ENCODE results near the gene CACNB4.
"Not testable (repeated sequence)": the region's sequence is repeated elsewhere in the genome, so short reads cannot be mapped to it uniquely, and the experiment has no call there.

The CACNB4 gene

GRCh38 chr2:151878655-151879563 lies 219.9 kb downstream of the CACNB4 start:
- H3K27me3 ChIP-seq (ENCODE audit: control insufficient read depth in 1 of 2, insufficient read depth in 2 of 2, low read length in 2 of 2): no peaks in the 10 kb centered on the region
- no peak overlapping the region for H3K4me3 ChIP-seq (ENCODE audit: low read depth in 1 of 2, low read length in 2 of 2)
- no peaks in the 10 kb centered on the region for H3K4me1 ChIP-seq (ENCODE audit: insufficient read depth, low read length)
- no peaks in the 10 kb centered on the region for H3K36me3 ChIP-seq (ENCODE audit: insufficient read depth, low read length)
- H3K9me3 ChIP-seq (ENCODE audit: low read length): no peaks in the 10 kb centered on the region
- no peak overlapping the region for H3K27ac ChIP-seq (ENCODE audit: low read depth, low read length)
- H3K9ac ChIP-seq (ENCODE audit: low read length): no peak overlapping the region

- Histone ChIP-seq H3K27me3 (ENCODE audit: control insufficient read depth in 1 of 2, insufficient read depth in 2 of 2, low read length in 2 of 2) (no peaks in the 10 kb centered on the region), H3K4me1 (ENCODE audit: insufficient read depth, low read length) (no peaks in the 10 kb centered on the region), H3K9ac (ENCODE audit: low read length) (no peak overlapping the region), H3K36me3 (ENCODE audit: insufficient read depth, low read length) (no peaks in the 10 kb centered on the region), H3K27ac (ENCODE audit: low read depth, low read length) (no peak overlapping the region), H3K4me3 (ENCODE audit: low read depth in 1 of 2, low read length in 2 of 2) (no peak overlapping the region), H3K9me3 (ENCODE audit: low read length) (no peaks in the 10 kb centered on the region)
Measured at GRCh38 chr2:151878204-151878603, 220.6 kb downstream of the CACNB4 start.

GRCh38 chr2:151875631-151876030 lies 223.2 kb downstream of the CACNB4 start:
- H3K9ac ChIP-seq (ENCODE audit: low read length); H3K9me3 ChIP-seq (ENCODE audit: low read length); H3K27ac ChIP-seq (ENCODE audit: low read depth, low read length); H3K4me3 ChIP-seq (ENCODE audit: low read depth in 1 of 2, low read length in 2 of 2); H3K27me3 ChIP-seq (ENCODE audit: control insufficient read depth in 1 of 2, insufficient read depth in 2 of 2, low read length in 2 of 2); H3K36me3 ChIP-seq (ENCODE audit: insufficient read depth, low read length); H3K4me1 ChIP-seq (ENCODE audit: insufficient read depth, low read length): not testable (repeated sequence)

- H3K27ac ChIP-seq (ENCODE audit: low read depth, low read length): no peak overlapping the region
- no peaks in the 10 kb centered on the region for H3K9me3 ChIP-seq (ENCODE audit: low read length)
- H3K4me3 ChIP-seq (ENCODE audit: low read depth in 1 of 2, low read length in 2 of 2): no peak overlapping the region
Measured at GRCh38 chr2:151872463-151872862, 226.4 kb downstream of the CACNB4 start.

GRCh38 chr2:151869291-151869690 lies 229.6 kb downstream of the CACNB4 start:
- Histone ChIP-seq H3K9me3 (ENCODE audit: low read length) (no peaks in the 10 kb centered on the region), H3K36me3 (ENCODE audit: insufficient read depth, low read length) (no peaks in the 10 kb centered on the region), H3K4me3 (ENCODE audit: low read depth in 1 of 2, low read length in 2 of 2) (no peak overlapping the region), H3K9ac (ENCODE audit: low read length) (no peak overlapping the region), H3K4me1 (ENCODE audit: insufficient read depth, low read length) (no peaks in the 10 kb centered on the region), H3K27me3 (ENCODE audit: control insufficient read depth in 1 of 2, insufficient read depth in 2 of 2, low read length in 2 of 2) (no peaks in the 10 kb centered on the region), H3K27ac (ENCODE audit: low read depth, low read length) (no peak overlapping the region)

More at GRCh38 chr2:151872463-151872862, 226.4 kb downstream of the CACNB4 start:
- Histone ChIP-seq H3K9ac (ENCODE audit: low read length) (no peak overlapping the region), H3K4me1 (ENCODE audit: insufficient read depth, low read length) (no peaks in the 10 kb centered on the region), H3K27me3 (ENCODE audit: control insufficient read depth in 1 of 2, insufficient read depth in 2 of 2, low read length in 2 of 2) (no peaks in the 10 kb centered on the region), H3K36me3 (ENCODE audit: insufficient read depth, low read length) (no peaks in the 10 kb centered on the region)

- H3K4me1 ChIP-seq (ENCODE audit: insufficient read depth, low read length): peaks cover 12% of the 10 kb centered on the region
Measured at GRCh38 chr2:151862700-151863099, 236.1 kb downstream of the CACNB4 start.

GRCh38 chr2:151861174-151861573 lies 237.7 kb downstream of the CACNB4 start:
- H3K27me3 ChIP-seq (ENCODE audit: control insufficient read depth in 1 of 2, insufficient read depth in 2 of 2, low read length in 2 of 2): no peaks in the 10 kb centered on the region
- no peak overlapping the region for H3K27ac ChIP-seq (ENCODE audit: low read depth, low read length)
- peaks cover 12% of the 10 kb centered on the region for H3K4me1 ChIP-seq (ENCODE audit: insufficient read depth, low read length)
- H3K4me3 ChIP-seq (ENCODE audit: low read depth in 1 of 2, low read length in 2 of 2): no peak overlapping the region
- H3K36me3 ChIP-seq (ENCODE audit: insufficient read depth, low read length): no peaks in the 10 kb centered on the region
- no peak overlapping the region for H3K9ac ChIP-seq (ENCODE audit: low read length)
- no peaks in the 10 kb centered on the region for H3K9me3 ChIP-seq (ENCODE audit: low read length)

More at GRCh38 chr2:151862700-151863099, 236.1 kb downstream of the CACNB4 start:
- Histone ChIP-seq H3K27me3 (ENCODE audit: control insufficient read depth in 1 of 2, insufficient read depth in 2 of 2, low read length in 2 of 2) (no peaks in the 10 kb centered on the region), H3K4me3 (ENCODE audit: low read depth in 1 of 2, low read length in 2 of 2) (no peak overlapping the region), H3K27ac (ENCODE audit: low read depth, low read length) (no peak overlapping the region), H3K9ac (ENCODE audit: low read length) (no peak overlapping the region), H3K36me3 (ENCODE audit: insufficient read depth, low read length) (no peaks in the 10 kb centered on the region), H3K9me3 (ENCODE audit: low read length) (no peaks in the 10 kb centered on the region)

- no peaks in the 10 kb centered on the region for H3K27me3 ChIP-seq (ENCODE audit: control insufficient read depth in 1 of 2, insufficient read depth in 2 of 2, low read length in 2 of 2)
- no peak overlapping the region for H3K27ac ChIP-seq (ENCODE audit: low read depth, low read length)
- H3K4me3 ChIP-seq (ENCODE audit: low read depth in 1 of 2, low read length in 2 of 2): no peak overlapping the region
Measured at GRCh38 chr2:151860613-151861146, 238.2 kb downstream of the CACNB4 start.

GRCh38 chr2:151860210-151860609 lies 238.6 kb downstream of the CACNB4 start:
- Histone ChIP-seq H3K4me3 (ENCODE audit: low read depth in 1 of 2, low read length in 2 of 2) (no peak overlapping the region), H3K27ac (ENCODE audit: low read depth, low read length) (no peak overlapping the region), H3K36me3 (ENCODE audit: insufficient read depth, low read length) (no peaks in the 10 kb centered on the region), H3K9ac (ENCODE audit: low read length) (no peak overlapping the region), H3K4me1 (ENCODE audit: insufficient read depth, low read length) (peaks cover 12% of the 10 kb centered on the region), H3K9me3 (ENCODE audit: low read length) (no peaks in the 10 kb centered on the region), H3K27me3 (ENCODE audit: control insufficient read depth in 1 of 2, insufficient read depth in 2 of 2, low read length in 2 of 2) (no peaks in the 10 kb centered on the region)

More at GRCh38 chr2:151860613-151861146, 238.2 kb downstream of the CACNB4 start:
- Histone ChIP-seq H3K9me3 (ENCODE audit: low read length) (no peaks in the 10 kb centered on the region), H3K9ac (ENCODE audit: low read length) (no peak overlapping the region), H3K36me3 (ENCODE audit: insufficient read depth, low read length) (no peaks in the 10 kb centered on the region), H3K4me1 (ENCODE audit: insufficient read depth, low read length) (peaks cover 12% of the 10 kb centered on the region)

- Histone ChIP-seq H3K36me3 (ENCODE audit: insufficient read depth, low read length) (no peaks in the 10 kb centered on the region), H3K4me3 (ENCODE audit: low read depth in 1 of 2, low read length in 2 of 2) (no peak overlapping the region), H3K27me3 (ENCODE audit: control insufficient read depth in 1 of 2, insufficient read depth in 2 of 2, low read length in 2 of 2) (no peaks in the 10 kb centered on the region), H3K27ac (ENCODE audit: low read depth, low read length) (no peak overlapping the region), H3K4me1 (ENCODE audit: insufficient read depth, low read length) (peaks cover 12% of the 10 kb centered on the region), H3K9me3 (ENCODE audit: low read length) (no peaks in the 10 kb centered on the region), H3K9ac (ENCODE audit: low read length) (no peak overlapping the region)
Measured at GRCh38 chr2:151857650-151858049, 241.2 kb downstream of the CACNB4 start.

- H3K36me3 ChIP-seq (ENCODE audit: insufficient read depth, low read length): no peaks in the 10 kb centered on the region
- H3K27me3 ChIP-seq (ENCODE audit: control insufficient read depth in 1 of 2, insufficient read depth in 2 of 2, low read length in 2 of 2): no peaks in the 10 kb centered on the region
- H3K9me3 ChIP-seq (ENCODE audit: low read length): no peaks in the 10 kb centered on the region
- no peak overlapping the region for H3K4me3 ChIP-seq (ENCODE audit: low read depth in 1 of 2, low read length in 2 of 2)
- no peak overlapping the region for H3K27ac ChIP-seq (ENCODE audit: low read depth, low read length)
- H3K9ac ChIP-seq (ENCODE audit: low read length): no peak overlapping the region
- H3K4me1 ChIP-seq (ENCODE audit: insufficient read depth, low read length): no peaks in the 10 kb centered on the region
Measured at GRCh38 chr2:151855111-151855510, 243.7 kb downstream of the CACNB4 start.

All from muscle layer of colon (tissue), 2 donors.